Activated B cell treated with CpG ODN at 0.5 μM for 24 hours (primary cell): ENCODE measurements around the gene CAMK2D. TPM values are rescaled to one million over a fixed set of nuclear protein-coding genes. Genes with fewer than 3 reads are reported as not detected.
"Not testable (repeated sequence)": the region's sequence is repeated elsewhere in the genome, so short reads cannot be mapped to it uniquely, and the experiment has no call there.

Source experiments
- ATAC-seq: fragments of 200-7000 bp; cut with Tn5 transposase; one replicate; pipeline ENCODE4 v1.10.0; 2021; ENCODE audit warnings: low read depth, mild to moderate bottlenecking, moderate library complexity
- CTCF ChIA-PET: fragments of 350-600 bp; sonication (Branson Sonifier 250); formaldehyde crosslinking; loops from one replicate; lab custom pipeline; 2021; ENCODE audit warnings: antibody characterized with exemption; lab: Charles Lee
- POLR2A ChIA-PET: fragments of 350-600 bp; sonication (Branson Sonifier 250); formaldehyde crosslinking; loops from one replicate; lab custom pipeline; 2021; ENCODE audit warnings: antibody characterized with exemption; lab: Charles Lee
- DNase-seq: peaks from one replicate; pipeline ENCODE4 v3.0.0; 2022
- H3K27ac Mint-ChIP-seq: one replicate; pipeline ENCODE4 v1.8.0; 2020; ENCODE audit warnings: mixed read lengths
- H3K27me3 Mint-ChIP-seq: one replicate; pipeline ENCODE4 v1.8.0; 2021; ENCODE audit warnings: mixed read lengths
- H3K36me3 Mint-ChIP-seq: one replicate; pipeline ENCODE4 v1.8.0; 2021; ENCODE audit warnings: low read depth, mixed read lengths
- H3K4me1 Mint-ChIP-seq: one replicate; pipeline ENCODE4 v1.8.0; 2021; ENCODE audit warnings: mixed read lengths
- H3K4me3 Mint-ChIP-seq: one replicate; pipeline ENCODE4 v1.8.0; 2020; ENCODE audit warnings: mild to moderate bottlenecking, mixed read lengths
- H3K9me3 Mint-ChIP-seq: one replicate; pipeline ENCODE4 v1.8.0; 2020; ENCODE audit warnings: mixed read lengths
- intact Hi-C: fragments of 100-400 bp; cut with micrococcal nuclease; formaldehyde crosslinking; loops from one replicate; pipeline ENCODE4 v1.15.1; 2024
- total RNA-seq: library from RNA; stranded (reverse); gene quantifications from 2 replicates; pipeline ENCODE4 v1.2.3, GENCODE V29; 2022
- TF ChIP-seq, protein P1 (sequence below): fragments of 200-600 bp; IDR thresholded peaks from one replicate; pipeline ENCODE4 v1.8.0; 2022; ENCODE audit warnings: antibody characterized with exemption, mild to moderate bottlenecking

The CAMK2D gene
- total RNA-seq, 1 donor from 2014 or later = 72.9 TPM

DNA sequence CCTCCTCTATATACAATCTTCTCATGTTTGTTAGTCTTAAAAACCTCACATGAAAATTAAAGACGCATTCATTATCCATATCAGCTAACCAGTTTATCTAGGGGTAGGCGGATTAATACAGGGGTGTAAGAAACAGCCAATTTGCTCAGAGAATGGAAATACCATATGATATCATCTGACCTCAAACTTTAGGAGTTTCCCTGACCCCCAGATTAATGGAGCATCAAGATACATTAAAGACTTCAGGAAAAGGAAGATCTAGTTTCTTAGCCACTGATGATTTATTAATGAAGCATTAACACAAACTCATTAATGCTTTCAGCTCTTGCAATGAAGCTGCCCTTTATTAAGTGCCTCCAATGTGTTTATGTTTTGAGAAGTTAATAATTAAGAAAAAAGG is 67.5 kb downstream of the CAMK2D start:
- DNase-seq = no peak
- TF ChIP-seq, protein P1, sequence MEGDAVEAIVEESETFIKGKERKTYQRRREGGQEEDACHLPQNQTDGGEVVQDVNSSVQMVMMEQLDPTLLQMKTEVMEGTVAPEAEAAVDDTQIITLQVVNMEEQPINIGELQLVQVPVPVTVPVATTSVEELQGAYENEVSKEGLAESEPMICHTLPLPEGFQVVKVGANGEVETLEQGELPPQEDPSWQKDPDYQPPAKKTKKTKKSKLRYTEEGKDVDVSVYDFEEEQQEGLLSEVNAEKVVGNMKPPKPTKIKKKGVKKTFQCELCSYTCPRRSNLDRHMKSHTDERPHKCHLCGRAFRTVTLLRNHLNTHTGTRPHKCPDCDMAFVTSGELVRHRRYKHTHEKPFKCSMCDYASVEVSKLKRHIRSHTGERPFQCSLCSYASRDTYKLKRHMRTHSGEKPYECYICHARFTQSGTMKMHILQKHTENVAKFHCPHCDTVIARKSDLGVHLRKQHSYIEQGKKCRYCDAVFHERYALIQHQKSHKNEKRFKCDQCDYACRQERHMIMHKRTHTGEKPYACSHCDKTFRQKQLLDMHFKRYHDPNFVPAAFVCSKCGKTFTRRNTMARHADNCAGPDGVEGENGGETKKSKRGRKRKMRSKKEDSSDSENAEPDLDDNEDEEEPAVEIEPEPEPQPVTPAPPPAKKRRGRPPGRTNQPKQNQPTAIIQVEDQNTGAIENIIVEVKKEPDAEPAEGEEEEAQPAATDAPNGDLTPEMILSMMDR = no peak
- ChIA-PET CTCF (interaction anchor here (0.7 kb wide), 1 partner anchor 146 kb away, joined by 4 read pairs; no protein-coding TSS in a partner anchor), POLR2A (interaction anchor here (1.6 kb wide), 1 partner anchor 17 kb away, joined by 5 read pairs; no protein-coding TSS in a partner anchor)
- Mint-ChIP-seq H3K27me3 (no peaks in the 10 kb centered on the region), H3K4me1 (peaks cover 39% of the 10 kb centered on the region), H3K36me3 (peaks cover 16% of the 10 kb centered on the region), H3K9me3 (no peaks in the 10 kb centered on the region), H3K27ac (peak overlapping the region; percentile 39), H3K4me3 (no peak overlapping the region)
- intact Hi-C loops = loop anchor here (1.0 to 5.0 kb wide), 3 partner anchors 10 to 33 kb away; no protein-coding TSS in a partner anchor
- no peak for ATAC-seq

DNA sequence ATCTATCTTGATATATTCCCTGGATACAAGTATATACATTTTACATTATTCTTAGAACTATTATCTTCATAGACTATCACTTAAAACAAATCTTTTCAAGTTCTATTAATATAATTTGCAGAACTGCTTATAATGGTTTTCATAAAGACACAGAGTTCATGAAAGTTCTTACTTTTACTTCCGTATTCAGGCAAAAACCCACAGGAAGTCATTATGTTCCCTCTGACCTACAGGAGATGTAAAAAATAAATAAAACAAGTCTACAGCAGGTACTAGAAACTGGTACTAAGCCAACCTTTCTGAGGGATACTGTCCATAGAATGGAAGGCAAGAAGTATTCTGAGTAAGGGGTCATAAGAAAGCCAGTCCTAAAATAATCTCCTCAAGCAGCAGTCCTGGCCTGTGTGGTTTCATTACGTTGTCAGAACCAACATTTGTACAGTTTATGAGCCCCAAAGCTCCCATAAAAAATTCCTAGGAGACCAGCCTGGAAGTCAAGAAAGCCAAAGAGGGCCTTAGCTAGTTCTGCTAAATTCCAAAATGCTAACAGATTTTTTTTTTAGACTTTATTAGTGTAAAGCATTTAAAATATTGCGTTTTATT is 68.6 kb downstream of the CAMK2D start:
- ChIA-PET CTCF (no interaction called here), POLR2A (interaction anchor here (0.7 to 1.6 kb wide), 2 partner anchors 18 to 22 kb away, joined by 3 to 5 read pairs; no protein-coding TSS in a partner anchor)
- no peak for DNase-seq
- H3K4me1 Mint-ChIP-seq = peaks cover 42% of the 10 kb centered on the region
- H3K36me3 Mint-ChIP-seq = peaks cover 23% of the 10 kb centered on the region
- peak; percentile 85 for ATAC-seq
- no peaks in the 10 kb centered on the region for H3K9me3 Mint-ChIP-seq
- TF ChIP-seq, protein P1 = no peak
- peak overlapping the region; percentile 56 for H3K4me3 Mint-ChIP-seq
- no peaks in the 10 kb centered on the region for H3K27me3 Mint-ChIP-seq
- peak overlapping the region; percentile 79 for H3K27ac Mint-ChIP-seq
- intact Hi-C loops = loop anchor here (1.0 to 5.0 kb wide), 2 partner anchors 10 to 34 kb away; no protein-coding TSS in a partner anchor

DNA sequence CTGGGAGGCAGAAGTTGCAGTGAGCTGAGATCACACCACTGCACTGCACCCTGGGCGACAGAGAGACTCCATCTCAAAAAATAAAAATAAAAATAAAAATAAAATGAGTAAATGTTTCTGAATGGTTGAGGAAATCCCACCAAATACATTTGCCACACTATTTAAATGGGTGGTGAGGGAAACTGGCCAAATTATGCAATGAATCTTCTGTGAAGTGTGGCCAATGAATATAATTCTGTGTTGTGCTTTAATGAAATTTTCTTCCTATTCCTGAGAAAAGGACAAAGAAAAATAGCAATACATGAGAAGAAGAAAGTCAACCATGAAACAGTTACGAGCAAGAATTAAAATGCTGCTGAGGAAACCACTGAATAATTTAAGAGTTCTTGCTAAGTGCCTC is 69.9 kb downstream of the CAMK2D start:
- CTCF ChIA-PET = no interaction called here
- intact Hi-C loops = loop anchor here (1.0 to 5.0 kb wide), 2 partner anchors 8 to 36 kb away; no protein-coding TSS in a partner anchor

DNA sequence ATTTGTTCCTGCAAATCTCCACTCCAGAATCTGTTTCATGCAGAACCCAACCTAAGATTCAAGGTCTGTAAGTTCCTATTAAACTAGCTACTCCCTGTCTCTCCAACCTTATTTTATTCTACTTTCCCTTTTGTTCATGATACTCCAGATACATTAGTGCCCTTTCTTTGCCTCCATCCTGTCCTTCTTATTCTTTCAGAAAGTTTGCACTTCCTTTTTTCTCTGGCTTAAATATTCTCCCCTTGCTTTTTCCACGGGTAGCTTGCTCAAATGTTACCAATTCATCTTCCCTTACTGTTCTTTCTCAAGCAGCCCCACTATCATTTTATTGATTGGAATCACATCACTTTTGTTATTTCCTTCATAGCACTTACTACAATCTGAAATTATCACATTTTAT is 72.1 kb downstream of the CAMK2D start:
- ATAC-seq (no peak), DNase-seq (no peak)
- H3K9me3 Mint-ChIP-seq = no peaks in the 10 kb centered on the region
- no peaks in the 10 kb centered on the region for H3K27me3 Mint-ChIP-seq
- CTCF ChIA-PET = interaction anchor here (1.3 to 1.7 kb wide), 2 partner anchors 12 to 52 kb away, joined by 3 to 4 read pairs; no protein-coding TSS in a partner anchor
- POLR2A ChIA-PET = interaction anchor here (0.6 to 1.1 kb wide), 3 partner anchors 51 to 72 kb away, joined by 4 to 5 read pairs (median 4); no protein-coding TSS in a partner anchor
- H3K4me1 Mint-ChIP-seq = peaks cover 58% of the 10 kb centered on the region
- H3K36me3 Mint-ChIP-seq = peaks cover 36% of the 10 kb centered on the region
- H3K4me3 Mint-ChIP-seq = no peak overlapping the region
- TF ChIP-seq, protein P1 = no peak
- H3K27ac Mint-ChIP-seq = peak overlapping the region; percentile 62
- intact Hi-C loops = no loop called here

More for the DNA sequence above, 69.9 kb downstream of the CAMK2D start:
- POLR2A ChIA-PET = interaction anchor here (0.7 kb wide), 1 partner anchor 30 kb away, joined by 3 read pairs; no protein-coding TSS in a partner anchor
- Mint-ChIP-seq H3K36me3 (peaks cover 30% of the 10 kb centered on the region), H3K27ac (no peak overlapping the region), H3K4me1 (peaks cover 52% of the 10 kb centered on the region), H3K9me3 (no peaks in the 10 kb centered on the region), H3K4me3 (no peak overlapping the region), H3K27me3 (no peaks in the 10 kb centered on the region)
- ATAC-seq = no peak
- TF ChIP-seq, protein P1 = no peak
- DNase-seq = no peak

DNA sequence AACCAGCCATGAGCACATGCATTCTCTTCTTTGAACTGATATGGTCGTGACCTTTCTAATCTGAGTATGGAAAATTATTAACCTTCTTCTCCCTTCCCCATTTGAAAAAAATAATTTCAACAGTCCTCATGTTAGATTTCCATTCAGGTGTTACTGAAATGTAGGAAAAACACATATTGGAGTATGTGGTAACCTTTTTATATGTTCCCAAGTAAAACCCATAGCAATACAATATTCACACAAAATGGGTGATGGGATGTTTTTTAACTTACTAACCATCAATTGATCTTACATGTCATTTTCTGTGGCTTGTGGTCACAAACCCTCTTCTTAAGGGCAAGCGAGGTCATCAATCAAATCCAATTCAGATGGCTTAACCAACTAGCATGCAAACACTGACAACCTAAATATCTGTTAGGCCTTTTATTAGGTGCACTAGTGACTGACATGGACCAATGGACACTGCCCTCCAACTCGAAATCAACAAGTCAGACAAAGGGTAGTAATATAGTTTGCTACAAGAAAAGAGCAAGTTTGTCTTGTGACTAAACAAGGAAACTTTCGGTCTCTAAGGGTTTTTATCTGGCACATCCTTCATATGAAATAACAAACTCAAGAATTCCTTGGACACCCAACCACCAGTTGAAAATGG is 74.3 kb downstream of the CAMK2D start:
- H3K27me3 Mint-ChIP-seq = no peaks in the 10 kb centered on the region
- CTCF ChIA-PET = no interaction called here
- peaks cover 40% of the 10 kb centered on the region for H3K36me3 Mint-ChIP-seq
- DNase-seq (no peak), ATAC-seq (no peak)
- TF ChIP-seq, protein P1 = no peak
- peak overlapping the region; percentile 2 for H3K27ac Mint-ChIP-seq
- no peak overlapping the region for H3K4me3 Mint-ChIP-seq
- POLR2A ChIA-PET = no interaction called here
- intact Hi-C loops = no loop called here
- no peaks in the 10 kb centered on the region for H3K9me3 Mint-ChIP-seq
- peaks cover 68% of the 10 kb centered on the region for H3K4me1 Mint-ChIP-seq

DNA sequence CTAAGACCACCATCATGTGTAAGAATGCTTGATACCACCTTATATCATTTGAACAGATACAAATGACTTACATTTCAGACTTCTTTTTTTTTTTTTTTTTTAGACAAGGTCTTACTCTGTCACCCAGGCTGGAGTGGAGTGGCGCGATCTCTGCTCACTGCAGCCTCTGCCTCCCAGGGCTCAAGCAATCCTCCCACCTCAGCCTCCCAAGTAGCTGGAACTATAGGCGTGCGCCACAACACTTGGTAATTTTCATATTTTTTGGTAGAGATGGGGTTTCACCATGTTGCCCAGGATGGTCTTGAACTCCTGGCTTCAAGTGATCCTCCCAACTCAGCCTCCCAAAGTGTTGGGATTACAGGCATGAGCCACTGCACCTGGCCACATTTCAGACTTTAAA is 76.4 kb downstream of the CAMK2D start:
- DNase-seq, H3K4me3 Mint-ChIP-seq, H3K9me3 Mint-ChIP-seq, intact Hi-C loops, ATAC-seq, H3K27me3 Mint-ChIP-seq: not testable (repeated sequence)
- Mint-ChIP-seq H3K36me3 (peaks cover 45% of the 10 kb centered on the region), H3K4me1 (peaks cover 64% of the 10 kb centered on the region), H3K27ac (peak overlapping the region; percentile 46)
- POLR2A ChIA-PET = interaction anchor here (0.7 to 1.3 kb wide), 5 partner anchors 12 to 268 kb away, joined by 3 read pairs; no protein-coding TSS in a partner anchor
- CTCF ChIA-PET = interaction anchor here (1.5 kb wide), 1 partner anchor 137 kb away, joined by 4 read pairs; no protein-coding TSS in a partner anchor
